ENCODE measurements around the gene NDC1. TPM values are rescaled to one million over a fixed set of nuclear protein-coding genes. Genes with fewer than 3 reads are reported as not detected.

The NDC1 gene
- total and polyA plus RNA-seq, 7 donors = 3.0 to 12.1 (median 5.7) TPM

- intact Hi-C loops (cut with DNase I) = no loop called here
- Histone ChIP-seq H3K4me3 (no peak overlapping the region), H3K36me3 (ENCODE audit: insufficient read depth in 1 of 2, low read depth in 1 of 2) (no peaks in the 10 kb centered on the region), H3K27ac (no peak overlapping the region), H3K27me3 (ENCODE audit: insufficient read depth in 3 of 3, low read length in 2 of 3) (peaks cover 0 to 45% (median 8%) of the 10 kb centered on the region in 3 donors), H3K4me1 (peaks cover 12% of the 10 kb centered on the region), H3K9me3 (no peaks in the 10 kb centered on the region)
- no peak for TF ChIP-seq CTCF (IDR thresholded peaks at IDR 0.05)
- ATAC-seq (no peak), DNase-seq (no peak)
- WGBS, 3 donors = 81 to 82% (median 81%) methylated on average over 11 of the region's 11 CpGs
These were observed 101.8 kb downstream of the NDC1 start for GRCh38 chr1:53736290-53736689.

- DNase-seq = no peak
- Histone ChIP-seq H3K36me3 (ENCODE audit: insufficient read depth in 1 of 2, low read depth in 1 of 2) (no peaks in the 10 kb centered on the region), H3K9me3 (no peaks in the 10 kb centered on the region), H3K4me1 (peaks cover 12% of the 10 kb centered on the region), H3K27ac (no peak overlapping the region), H3K4me3 (no peak overlapping the region), H3K27me3 (ENCODE audit: insufficient read depth in 3 of 3, low read length in 2 of 3) (peaks cover 2 to 47% (median 8%) of the 10 kb centered on the region in 3 donors)
- no peak for TF ChIP-seq CTCF (IDR thresholded peaks at IDR 0.05)
- intact Hi-C loops (cut with DNase I) = no loop called here
- no peak for ATAC-seq
- WGBS, 3 donors = 84 to 90% (median 88%) methylated on average over 5 of the region's 5 CpGs
These were observed 102.4 kb downstream of the NDC1 start for GRCh38 chr1:53735681-53736080.

DNA sequence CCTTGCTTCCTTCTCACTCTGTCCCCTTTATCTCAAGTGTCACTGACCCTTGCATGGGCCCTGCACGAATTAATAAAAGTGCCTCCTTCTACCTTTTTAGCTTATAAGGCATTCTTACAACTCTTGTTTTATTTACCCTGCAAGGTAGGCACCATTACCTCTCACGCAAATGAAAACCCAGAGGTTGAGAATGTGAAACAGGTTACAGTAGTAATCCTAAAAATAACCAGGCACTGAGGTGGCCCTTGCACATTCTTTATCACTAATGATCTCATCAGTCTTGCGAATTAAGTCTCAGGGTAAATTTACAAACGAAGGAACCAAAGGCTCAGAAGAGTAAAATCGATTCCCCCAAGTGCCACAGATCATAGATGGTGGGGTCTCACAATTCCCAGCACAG lies 102.8 kb downstream of the NDC1 start:
- no peak for ATAC-seq
- no peak overlapping the region for H3K27ac ChIP-seq
- H3K4me1 ChIP-seq = peaks cover 12% of the 10 kb centered on the region
- no peaks in the 10 kb centered on the region for H3K36me3 ChIP-seq (ENCODE audit: insufficient read depth in 1 of 2, low read depth in 1 of 2)
- peaks cover 2 to 43% (median 8%) of the 10 kb centered on the region in 3 donors for H3K27me3 ChIP-seq (ENCODE audit: insufficient read depth in 3 of 3, low read length in 2 of 3)
- no peak for DNase-seq
- H3K9me3 ChIP-seq = no peaks in the 10 kb centered on the region
- intact Hi-C loops (cut with DNase I) = no loop called here
- no peak for TF ChIP-seq CTCF (IDR thresholded peaks at IDR 0.05)
- 79 to 85% (median 81%) methylated on average over 5 of the region's 5 CpGs for WGBS, 3 donors
- no peak overlapping the region for H3K4me3 ChIP-seq

- peaks cover 10% of the 10 kb centered on the region for H3K4me1 ChIP-seq
- H3K36me3 ChIP-seq (ENCODE audit: insufficient read depth in 1 of 2, low read depth in 1 of 2) = no peaks in the 10 kb centered on the region
- ATAC-seq = no peak
- WGBS, 3 donors = 56 to 58% (median 57%) methylated on average over 10 of the region's 10 CpGs
- H3K9me3 ChIP-seq = no peaks in the 10 kb centered on the region
- no peak for TF ChIP-seq CTCF (IDR thresholded peaks at IDR 0.05)
- no peak overlapping the region for H3K27ac ChIP-seq
- H3K27me3 ChIP-seq (ENCODE audit: insufficient read depth in 3 of 3, low read length in 2 of 3) = peaks cover 2 to 38% (median 8%) of the 10 kb centered on the region in 3 donors
- intact Hi-C loops (cut with DNase I) = no loop called here
- DNase-seq = no peak
- no peak overlapping the region for H3K4me3 ChIP-seq
These were observed 103.4 kb downstream of the NDC1 start for GRCh38 chr1:53734650-53735211.

Data from psoas muscle (tissue), 8 donors.